ENCODE data around the gene PIM1.

- no peak for TF ChIP-seq REST (IDR thresholded peaks at IDR 0.05; ENCODE audit: borderline replicate concordance)
- no peak for TF ChIP-seq REST (CRISPR knock-in tag; IDR thresholded peaks at IDR 0.05; ENCODE audit: low read depth)
- TF ChIP-seq TGIF2 (CRISPR knock-in tag; IDR thresholded peaks at IDR 0.05), result no peak
Observed at GRCh38 chr6:37200085-37200484, 30.1 kb downstream of the PIM1 start.
